A549 (cell line): Measurements from ENCODE around the gene SNX20. TPM values are rescaled to one million over a fixed set of nuclear protein-coding genes. Genes with fewer than 3 reads are reported as not detected.

Source experiments
- ATAC-seq, 2 experiments: fragments of 200-7000 bp in 1 of 2; fragments of >200 bp in 1 of 2; cut with Nextera tagmentation in 1 of 2; cut with Tn5 transposase in 1 of 2; 3 replicates each; pipeline versions ENCODE4 v1.8.0 to v1.9.1; 2018 to 2020; ENCODE audit warnings: mild to moderate bottlenecking in 1 of 2, moderate library complexity in 1 of 2
- CTCF ChIA-PET: fragments of 300-600 bp; sonication (Branson Sonifier 250); formaldehyde crosslinking; extraction: SDS; loops from one replicate; lab custom pipeline; 2021; ENCODE audit warnings: antibody characterized with exemption, inconsistent platforms; lab: Yijun Ruan, JAX
- POLR2A ChIA-PET: fragments of 350-600 bp; formaldehyde crosslinking; extraction: SDS; loops from one replicate; lab custom pipeline; 2021; ENCODE audit warnings: antibody characterized with exemption, inconsistent platforms; lab: Yijun Ruan, JAX
- DNase-seq, 2 experiments: peaks; one replicate each; pipeline versions ENCODE4 v3.0.0 to v3.0.0-alpha.2; 2011 to 2016; ENCODE audit warnings: low read depth in 1 of 2, low spot score in 1 of 2
- FAIRE-seq: peaks from 2 replicates; lab custom pipeline; 2011; peaks lifted over from hg19 to GRCh38; lab: Jason Lieb, UNC
- H3K27ac ChIP-seq, 2 experiments: fragments of >200 bp; sonication (Bioruptor Twin); formaldehyde crosslinking; 3 replicates each; pipeline ENCODE4 v1.5.1; 2016 to 2017
- H3K4me1 ChIP-seq: fragments of >200 bp; sonication (Bioruptor Twin); formaldehyde crosslinking; 3 replicates; pipeline ENCODE4 v1.6.1; 2016
- H3K4me2 ChIP-seq: fragments of >200 bp; sonication (Bioruptor Twin); formaldehyde crosslinking; 3 replicates; pipeline ENCODE4 v1.6.1; 2016
- H3K4me3 ChIP-seq: fragments of >200 bp; sonication (Bioruptor Twin); formaldehyde crosslinking; 3 replicates; pipeline ENCODE4 v1.5.1; 2016
- H3K9me3 ChIP-seq: fragments of >200 bp; sonication (Bioruptor Twin); formaldehyde crosslinking; 3 replicates; pipeline ENCODE4 v1.6.1; 2016
- BHLHE40 ChIP-seq: IDR thresholded peaks from 2 replicates; pipeline ENCODE4 v1.6.1; 2012; ENCODE audit warnings: low read depth, low read length, inconsistent platforms
- CBX8 ChIP-seq: fragments of 200-600 bp; sonication (generic); IDR thresholded peaks from 2 replicates; pipeline ENCODE4 v1.6.1; 2016
- CHD2 ChIP-seq: fragments of 150-350 bp; IDR thresholded peaks from 2 replicates; pipeline ENCODE4 v1.6.1; 2014; ENCODE audit warnings: low read length; ENCODE audit not compliant: partially characterized antibody
- EHF ChIP-seq: fragments of 250-450 bp; sonication (Bioruptor Pico); IDR thresholded peaks from 2 replicates; pipeline ENCODE4 v1.5.0; 2020; ENCODE audit warnings: mild to moderate bottlenecking
- ESRRA ChIP-seq: fragments of 150-350 bp; IDR thresholded peaks from 2 replicates; pipeline ENCODE4 v1.6.1; 2014; ENCODE audit warnings: mild to moderate bottlenecking, low read length, borderline replicate concordance
- FOSL2 ChIP-seq, 2 experiments: fragments of 450-650 bp in 1 of 2; fragments of >200 bp in 1 of 2; sonication (Bioruptor Twin) in 1 of 2; formaldehyde crosslinking; IDR thresholded peaks; 2 replicates each; pipeline versions ENCODE4 v1.5.0 to v1.6.1; 2016 to 2020; ENCODE audit warnings: mild to moderate bottlenecking in 1 of 2, moderate library complexity in 1 of 2
- GATA3 ChIP-seq: IDR thresholded peaks from 2 replicates; pipeline ENCODE4 v1.6.1; 2012; ENCODE audit warnings: borderline replicate concordance
- HDAC2 ChIP-seq: fragments of 200-600 bp; sonication (generic); IDR thresholded peaks from 2 replicates; pipeline ENCODE4 v1.6.1; 2016
- HOXA7 ChIP-seq: fragments of 250-450 bp; sonication (Bioruptor Pico); IDR thresholded peaks from 2 replicates; pipeline ENCODE4 v1.5.0; 2020; ENCODE audit warnings: mild to moderate bottlenecking, moderate library complexity
- KDM5A ChIP-seq: fragments of 200-600 bp; sonication (generic); IDR thresholded peaks from 2 replicates; pipeline ENCODE4 v1.6.1; 2016; ENCODE audit warnings: antibody characterized with exemption, mild to moderate bottlenecking
- MAZ ChIP-seq: fragments of 150-350 bp; IDR thresholded peaks from 2 replicates; pipeline ENCODE4 v1.6.1; 2014; ENCODE audit warnings: antibody characterized with exemption, low read depth, low read length, borderline replicate concordance
- NFE2L2 ChIP-seq: fragments of 150-350 bp; conservative IDR thresholded peaks from 2 replicates; pipeline ENCODE4 v1.6.1; 2014; ENCODE audit warnings: low read length
- PHF8 ChIP-seq: fragments of 200-600 bp; sonication (generic); IDR thresholded peaks from 2 replicates; pipeline ENCODE4 v1.6.1; 2016; ENCODE audit warnings: low read depth, mild to moderate bottlenecking, antibody characterized with exemption, moderate library complexity, borderline replicate concordance
- POLR2AphosphoS2 ChIP-seq: conservative IDR thresholded peaks from 2 replicates; pipeline ENCODE4 v1.6.1; 2012; ENCODE audit warnings: low read length, improper control_type of control experiment, inconsistent platforms
- REST ChIP-seq: fragments of 200-600 bp; sonication (generic); IDR thresholded peaks from 2 replicates; pipeline ENCODE4 v1.6.1; 2016; ENCODE audit warnings: antibody characterized with exemption, mild to moderate bottlenecking, moderate library complexity
- RNF2 ChIP-seq: fragments of 200-600 bp; sonication (generic); IDR thresholded peaks from 2 replicates; pipeline ENCODE4 v1.6.1; 2016; ENCODE audit warnings: low read depth, mild to moderate bottlenecking, antibody characterized with exemption, moderate library complexity, borderline replicate concordance
- SMC3 ChIP-seq: fragments of >200 bp; sonication (Bioruptor Twin); formaldehyde crosslinking; IDR thresholded peaks from 3 replicates; pipeline ENCODE4 v1.6.1; 2018; ENCODE audit warnings: inconsistent platforms
- TFCP2L1 ChIP-seq: fragments of 250-450 bp; sonication (Bioruptor Pico); IDR thresholded peaks from 2 replicates; pipeline ENCODE4 v1.5.0; 2021; ENCODE audit warnings: mild to moderate bottlenecking
- ZNF302 ChIP-seq: fragments of 250-450 bp; sonication (Bioruptor Pico); IDR thresholded peaks from 2 replicates; pipeline ENCODE4 v1.9.0; 2021; ENCODE audit warnings: inconsistent platforms, mild to moderate bottlenecking, moderate library complexity
- WGBS: methylation state at CpG from one replicate; pipeline ENCODE4 v1.1.6; 2017; ENCODE audit errors: missing lambda C conversion rate; 5-methylcytosine and 5-hydroxymethylcytosine counted together
- polyA plus RNA-seq, 4 experiments: library from polyadenylated mRNA; depleted of rRNA in 3 of 4; stranded (reverse); fragments of >200 nt; fragmentation: RNase III in 1 of 4; extraction: RNeasy Plus Mini Kit Qiagen cat#74134 plus additional on column Dnase treatment in 1 of 4; gene quantifications; 2 replicates in 3 of 4; 3 replicates in 1 of 4; pipeline ENCODE4 v1.2.3, GENCODE V29; 2011 to 2017
- TF ChIP-seq, protein P1 (sequence below): fragments of 150-350 bp; IDR thresholded peaks from 2 replicates; pipeline ENCODE4 v1.6.1; 2014; ENCODE audit warnings: low read depth, mild to moderate bottlenecking, low read length
- TF ChIP-seq, protein P2 (sequence below): fragments of >200 bp; sonication (Bioruptor Twin); formaldehyde crosslinking; IDR thresholded peaks from 2 replicates; pipeline ENCODE4 v1.6.1; 2016
- TF ChIP-seq, protein P3 (sequence below): fragments of 450-650 bp; IDR thresholded peaks from 2 replicates; pipeline ENCODE4 v1.6.1; 2014; ENCODE audit warnings: antibody characterized with exemption
- TF ChIP-seq, protein P4 (sequence below): IDR thresholded peaks from 2 replicates; pipeline ENCODE4 v1.6.1; 2012
- TF ChIP-seq, protein P5 (sequence below): fragments of >200 bp; sonication (Bioruptor Twin); formaldehyde crosslinking; IDR thresholded peaks from 3 replicates; pipeline ENCODE4 v1.6.1; 2016

The SNX20 gene
- polyA plus RNA-seq, 2 of the 4 experiments (the other 2 are of a cell fraction) = not detected

- no peak for TF ChIP-seq REST
- no peak for TF ChIP-seq CBX8
Measured at GRCh38 chr16:50718061-50718760, 37.1 kb upstream of the SNX20 start (continued).

DNA sequence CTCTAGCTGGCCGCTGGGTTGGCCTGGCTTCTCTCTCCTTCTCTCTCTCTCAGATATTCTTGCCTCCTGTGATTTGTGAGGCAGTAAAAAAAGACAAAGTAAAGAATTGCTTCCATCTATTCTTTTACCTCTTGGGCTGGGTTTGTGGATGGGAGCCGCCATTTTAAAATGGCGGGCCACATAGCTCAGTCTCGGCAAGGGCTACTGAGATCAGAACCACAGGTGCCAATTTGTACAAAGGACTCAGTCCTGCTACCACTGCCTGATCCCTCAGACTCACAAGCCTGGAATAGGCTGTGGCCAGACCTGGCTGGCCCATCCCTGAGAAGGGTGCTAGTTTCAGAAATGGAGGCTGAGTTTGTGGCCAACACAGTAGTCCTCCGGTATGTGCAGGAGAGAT lies 36.4 kb upstream of the SNX20 start:
- no peak for FAIRE-seq
- no peak overlapping the region for H3K27ac ChIP-seq
- TF ChIP-seq ESRRA (no peak), GATA3 (no peak), RNF2 (no peak), KDM5A (no peak), EHF (no peak), HOXA7 (no peak), HDAC2 (no peak), NFE2L2 (no peak), POLR2AphosphoS2 (no peak), TFCP2L1 (CRISPR knock-in tag) (no peak), CBX8 (no peak), FOSL2 (IDR thresholded peaks at IDR 0.05) (no peak), FOSL2 (CRISPR knock-in tag; IDR thresholded peaks at IDR 0.05) (no peak)
- TF ChIP-seq, protein P1, sequence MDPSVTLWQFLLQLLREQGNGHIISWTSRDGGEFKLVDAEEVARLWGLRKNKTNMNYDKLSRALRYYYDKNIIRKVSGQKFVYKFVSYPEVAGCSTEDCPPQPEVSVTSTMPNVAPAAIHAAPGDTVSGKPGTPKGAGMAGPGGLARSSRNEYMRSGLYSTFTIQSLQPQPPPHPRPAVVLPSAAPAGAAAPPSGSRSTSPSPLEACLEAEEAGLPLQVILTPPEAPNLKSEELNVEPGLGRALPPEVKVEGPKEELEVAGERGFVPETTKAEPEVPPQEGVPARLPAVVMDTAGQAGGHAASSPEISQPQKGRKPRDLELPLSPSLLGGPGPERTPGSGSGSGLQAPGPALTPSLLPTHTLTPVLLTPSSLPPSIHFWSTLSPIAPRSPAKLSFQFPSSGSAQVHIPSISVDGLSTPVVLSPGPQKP = no peak
- TF ChIP-seq, protein P2, sequence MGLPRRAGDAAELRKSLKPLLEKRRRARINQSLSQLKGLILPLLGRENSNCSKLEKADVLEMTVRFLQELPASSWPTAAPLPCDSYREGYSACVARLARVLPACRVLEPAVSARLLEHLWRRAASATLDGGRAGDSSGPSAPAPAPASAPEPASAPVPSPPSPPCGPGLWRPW = no peak
- TF ChIP-seq, protein P3, sequence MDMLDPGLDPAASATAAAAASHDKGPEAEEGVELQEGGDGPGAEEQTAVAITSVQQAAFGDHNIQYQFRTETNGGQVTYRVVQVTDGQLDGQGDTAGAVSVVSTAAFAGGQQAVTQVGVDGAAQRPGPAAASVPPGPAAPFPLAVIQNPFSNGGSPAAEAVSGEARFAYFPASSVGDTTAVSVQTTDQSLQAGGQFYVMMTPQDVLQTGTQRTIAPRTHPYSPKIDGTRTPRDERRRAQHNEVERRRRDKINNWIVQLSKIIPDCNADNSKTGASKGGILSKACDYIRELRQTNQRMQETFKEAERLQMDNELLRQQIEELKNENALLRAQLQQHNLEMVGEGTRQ = no peak
- TF ChIP-seq, all 56 proteins: peak for 0
- ChIA-PET CTCF (no interaction called here), POLR2A (interaction anchor here (0.6 kb wide), 1 partner anchor 11 kb away, joined by 3 read pairs; no protein-coding TSS in a partner anchor)
- Histone ChIP-seq H3K4me3 (no peak overlapping the region), H3K9me3 (no peaks in the 10 kb centered on the region), H3K4me2 (no peak overlapping the region), H3K4me1 (no peaks in the 10 kb centered on the region)
- WGBS = 51% methylated on average over 5 of the region's 5 CpGs
- no peak for ATAC-seq
- no peak for DNase-seq

DNA sequence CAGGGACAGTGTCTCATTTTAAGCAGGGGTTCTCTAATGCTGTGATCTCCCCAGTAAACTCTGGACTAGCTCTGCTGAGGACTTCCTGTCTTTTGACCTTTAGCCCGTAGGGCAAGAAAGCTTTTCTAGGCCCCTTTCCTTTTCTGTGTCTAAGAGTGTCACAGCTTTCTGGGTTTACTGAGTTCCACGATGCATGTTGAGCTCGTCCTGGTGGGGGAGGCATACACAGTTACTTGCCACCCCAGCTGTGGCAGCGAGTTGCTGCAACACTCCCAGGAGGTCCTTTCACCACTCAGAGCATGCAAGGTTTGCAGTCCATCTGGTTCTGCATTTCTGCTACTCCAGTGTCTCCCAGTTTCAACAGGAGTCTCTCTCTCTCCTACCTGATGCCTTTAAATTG lies 36.0 kb upstream of the SNX20 start:
- no peak for ATAC-seq
- H3K4me1 ChIP-seq = no peaks in the 10 kb centered on the region
- CTCF ChIA-PET = no interaction called here
- TF ChIP-seq, protein P4, sequence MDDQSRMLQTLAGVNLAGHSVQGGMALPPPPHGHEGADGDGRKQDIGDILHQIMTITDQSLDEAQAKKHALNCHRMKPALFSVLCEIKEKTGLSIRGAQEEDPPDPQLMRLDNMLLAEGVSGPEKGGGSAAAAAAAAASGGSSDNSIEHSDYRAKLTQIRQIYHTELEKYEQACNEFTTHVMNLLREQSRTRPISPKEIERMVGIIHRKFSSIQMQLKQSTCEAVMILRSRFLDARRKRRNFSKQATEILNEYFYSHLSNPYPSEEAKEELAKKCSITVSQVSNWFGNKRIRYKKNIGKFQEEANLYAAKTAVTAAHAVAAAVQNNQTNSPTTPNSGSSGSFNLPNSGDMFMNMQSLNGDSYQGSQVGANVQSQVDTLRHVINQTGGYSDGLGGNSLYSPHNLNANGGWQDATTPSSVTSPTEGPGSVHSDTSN = no peak
- TF ChIP-seq ZNF302 (CRISPR knock-in tag) (no peak), MAZ (no peak), PHF8 (no peak), CHD2 (no peak), FOSL2 (IDR thresholded peaks at IDR 0.05) (no peak), FOSL2 (CRISPR knock-in tag; IDR thresholded peaks at IDR 0.05) (no peak), BHLHE40 (no peak), SMC3 (no peak), KDM5A (no peak)
- TF ChIP-seq, protein P5, sequence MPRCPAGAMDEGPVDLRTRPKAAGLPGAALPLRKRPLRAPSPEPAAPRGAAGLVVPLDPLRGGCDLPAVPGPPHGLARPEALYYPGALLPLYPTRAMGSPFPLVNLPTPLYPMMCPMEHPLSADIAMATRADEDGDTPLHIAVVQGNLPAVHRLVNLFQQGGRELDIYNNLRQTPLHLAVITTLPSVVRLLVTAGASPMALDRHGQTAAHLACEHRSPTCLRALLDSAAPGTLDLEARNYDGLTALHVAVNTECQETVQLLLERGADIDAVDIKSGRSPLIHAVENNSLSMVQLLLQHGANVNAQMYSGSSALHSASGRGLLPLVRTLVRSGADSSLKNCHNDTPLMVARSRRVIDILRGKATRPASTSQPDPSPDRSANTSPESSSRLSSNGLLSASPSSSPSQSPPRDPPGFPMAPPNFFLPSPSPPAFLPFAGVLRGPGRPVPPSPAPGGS = no peak
- TF ChIP-seq, all 56 proteins: peak for 0
- FAIRE-seq (no peak), DNase-seq (no peak)
- Histone ChIP-seq H3K4me2 (no peak overlapping the region), H3K27ac (no peak overlapping the region), H3K9me3 (no peaks in the 10 kb centered on the region), H3K4me3 (no peak overlapping the region)
- WGBS = 14% methylated on average over 4 of the region's 4 CpGs
- POLR2A ChIA-PET = interaction anchor here (0.6 kb wide), 1 partner anchor 11 kb away, joined by 3 read pairs; no protein-coding TSS in a partner anchor
